ENCODE results near the gene DHX40.

DHX40 gene

GRCh38 chr17:59627274-59627673, 61.9 kb downstream of the DHX40 start:
- Histone ChIP-seq H3K27ac (ENCODE audit: low read depth, low read length, poor library complexity, severe bottlenecking) (peak overlapping the region; percentile 13), H3K4me2 (ENCODE audit: low read length) (no peak overlapping the region), H3K4me1 (ENCODE audit: insufficient read depth, low read length, severe bottlenecking) (peaks cover 54% of the 10 kb centered on the region)

GRCh38 chr17:59627770-59628171, 62.4 kb downstream of the DHX40 start:
- TF ChIP-seq CTCF (IDR thresholded peaks at IDR 0.05; ENCODE audit: low read length) (no peak), EZH2 (IDR thresholded peaks at IDR 0.05; ENCODE audit: borderline replicate concordance, low read length) (no peak)
- no peaks in the 10 kb centered on the region for H3F3A ChIP-seq (ENCODE audit: insufficient read depth, low read length)
- peaks cover 100% of the 10 kb centered on the region for H3K79me2 ChIP-seq (ENCODE audit: insufficient read depth, low read length)
- H3K4me3 ChIP-seq (ENCODE audit: low read depth, low read length, poor library complexity, severe bottlenecking): no peak overlapping the region
- H3K36me3 ChIP-seq (ENCODE audit: insufficient read depth, low read length): peaks cover 60% of the 10 kb centered on the region
- no peaks in the 10 kb centered on the region for H3K27me3 ChIP-seq (ENCODE audit: insufficient read depth, low read length)
- H3K9ac ChIP-seq (ENCODE audit: low read length): no peak overlapping the region
- no peaks in the 10 kb centered on the region for H3K9me2 ChIP-seq (ENCODE audit: low read depth, low read length)
- H3K9me3 ChIP-seq (ENCODE audit: low read length): no peaks in the 10 kb centered on the region
- no peak overlapping the region for H3K4me2 ChIP-seq (ENCODE audit: low read length)
- 0 out of 2 replicates have a peak, but pooled peaks cover 5% of the 10 kb centered on the region for H4K20me1 ChIP-seq (ENCODE audit: insufficient read depth, low read length)
- H3K4me1 ChIP-seq (ENCODE audit: insufficient read depth, low read length, severe bottlenecking): peaks cover 54% of the 10 kb centered on the region
- no peak overlapping the region for H2AFZ ChIP-seq (ENCODE audit: low read length)
- no peak overlapping the region for H3K27ac ChIP-seq (ENCODE audit: low read depth, low read length, poor library complexity, severe bottlenecking)

More at GRCh38 chr17:59627274-59627673, 61.9 kb downstream of the DHX40 start:
- Histone ChIP-seq H3F3A (ENCODE audit: insufficient read depth, low read length) (no peaks in the 10 kb centered on the region), H3K79me2 (ENCODE audit: insufficient read depth, low read length) (peaks cover 100% of the 10 kb centered on the region), H3K27me3 (ENCODE audit: insufficient read depth, low read length) (no peaks in the 10 kb centered on the region), H3K9me3 (ENCODE audit: low read length) (no peaks in the 10 kb centered on the region), H3K9me2 (ENCODE audit: low read depth, low read length) (no peaks in the 10 kb centered on the region), H3K9ac (ENCODE audit: low read length) (no peak overlapping the region), H2AFZ (ENCODE audit: low read length) (no peak overlapping the region), H4K20me1 (ENCODE audit: insufficient read depth, low read length) (0 out of 2 replicates have a peak, but pooled peaks cover 5% of the 10 kb centered on the region), H3K36me3 (ENCODE audit: insufficient read depth, low read length) (peaks cover 61% of the 10 kb centered on the region), H3K4me3 (ENCODE audit: low read depth, low read length, poor library complexity, severe bottlenecking) (no peak overlapping the region)
- TF ChIP-seq CTCF (IDR thresholded peaks at IDR 0.05; ENCODE audit: low read length) (no peak), EZH2 (IDR thresholded peaks at IDR 0.05; ENCODE audit: borderline replicate concordance, low read length) (no peak)

- H3K4me3 ChIP-seq (ENCODE audit: low read depth, low read length, poor library complexity, severe bottlenecking): no peak overlapping the region
- no peak overlapping the region for H3K27ac ChIP-seq (ENCODE audit: low read depth, low read length, poor library complexity, severe bottlenecking)
- H3K9ac ChIP-seq (ENCODE audit: low read length): no peak overlapping the region
- no peaks in the 10 kb centered on the region for H3K9me3 ChIP-seq (ENCODE audit: low read length)
- H2AFZ ChIP-seq (ENCODE audit: low read length): no peak overlapping the region
- peaks cover 99% of the 10 kb centered on the region for H3K79me2 ChIP-seq (ENCODE audit: insufficient read depth, low read length)
- H3K4me2 ChIP-seq (ENCODE audit: low read length): no peak overlapping the region
- no peaks in the 10 kb centered on the region for H3K27me3 ChIP-seq (ENCODE audit: insufficient read depth, low read length)
- 0 out of 2 replicates have a peak, but pooled peaks cover 2% of the 10 kb centered on the region for H4K20me1 ChIP-seq (ENCODE audit: insufficient read depth, low read length)
- no peaks in the 10 kb centered on the region for H3F3A ChIP-seq (ENCODE audit: insufficient read depth, low read length)
- TF ChIP-seq EZH2 (IDR thresholded peaks at IDR 0.05; ENCODE audit: borderline replicate concordance, low read length) (no peak), CTCF (IDR thresholded peaks at IDR 0.05; ENCODE audit: low read length) (no peak)
- H3K4me1 ChIP-seq (ENCODE audit: insufficient read depth, low read length, severe bottlenecking): peaks cover 48% of the 10 kb centered on the region
- H3K9me2 ChIP-seq (ENCODE audit: low read depth, low read length): no peaks in the 10 kb centered on the region
- H3K36me3 ChIP-seq (ENCODE audit: insufficient read depth, low read length): peaks cover 46% of the 10 kb centered on the region
Observed at GRCh38 chr17:59629174-59629573, 63.8 kb downstream of the DHX40 start.
